B cell (primary cell): ENCODE measurements around the gene CMTM3. TPM values are rescaled to one million over a fixed set of nuclear protein-coding genes. Genes with fewer than 3 reads are reported as not detected.
A peak's percentile ranks its signal among the peaks of the same experiment; 100 is the strongest.

Source experiments
- ATAC-seq: fragments of 200-7000 bp; cut with Tn5 transposase; one replicate; pipeline ENCODE4 v1.10.0; 2021; ENCODE audit warnings: low read depth, mild to moderate bottlenecking, moderate number of reproducible peaks, moderate library complexity
- CTCF ChIA-PET: fragments of 350-600 bp; sonication (Branson Sonifier 250); formaldehyde crosslinking; loops from one replicate; lab custom pipeline; 2021; ENCODE audit warnings: antibody characterized with exemption, inconsistent platforms; lab: Charles Lee
- POLR2A ChIA-PET: fragments of 350-600 bp; sonication (Branson Sonifier 250); formaldehyde crosslinking; loops from one replicate; lab custom pipeline; 2021; ENCODE audit warnings: antibody characterized with exemption; lab: Charles Lee
- DNase-seq: peaks from one replicate; pipeline ENCODE4 v3.0.0; 2013
- H2AFZ ChIP-seq: 2 replicates; pipeline ENCODE4 v1.6.1; 2012; ENCODE audit warnings: mild to moderate bottlenecking, low read depth, low read length; ENCODE audit not compliant: insufficient read depth, poor library complexity, severe bottlenecking
- H3K27ac ChIP-seq, 2 donors: 1 replicate in 1 of 2; 2 replicates in 1 of 2; pipeline ENCODE4 v1.5.1; 2012 to 2013; ENCODE audit warnings: low read length in 2 of 2, mild to moderate bottlenecking in 2 of 2, moderate library complexity in 1 of 2
- H3K27me3 ChIP-seq, 4 experiments: fragments of 200-600 bp in 1 of 4; sonication (generic) in 1 of 4; replicated peaks in 1 of 4; 1 replicate in 2 of 4; 2 replicates in 2 of 4; pipeline versions ENCODE4 v1.6.1 to v1.7.0; 2013 to 2016; ENCODE audit warnings: low read length in 3 of 4, mild to moderate bottlenecking in 2 of 4, mixed read lengths in 1 of 4, moderate library complexity in 1 of 4; ENCODE audit not compliant: insufficient read depth in 4 of 4, control insufficient read depth in 3 of 4; ENCODE audit errors: control extremely low read depth in 1 of 4
- H3K36me3 ChIP-seq, 2 experiments: replicated peaks in 1 of 2; 1 replicate in 1 of 2; 2 replicates in 1 of 2; pipeline versions ENCODE4 v1.6.1 to v1.7.1; 2013; ENCODE audit warnings: low read length in 1 of 2; ENCODE audit not compliant: insufficient read depth in 2 of 2, control insufficient read depth in 1 of 2; ENCODE audit errors: control extremely low read depth in 1 of 2, extremely low read depth in 1 of 2
- H3K4me1 ChIP-seq, 2 donors: fragments of 200-600 bp in 1 of 2; sonication (generic) in 1 of 2; 1 replicate in 1 of 2; 2 replicates in 1 of 2; pipeline versions ENCODE4 v1.5.1 to v1.6.1; 2013 to 2017; ENCODE audit warnings: low read length in 2 of 2; ENCODE audit not compliant: control insufficient read depth in 2 of 2, insufficient read depth in 2 of 2
- H3K4me2 ChIP-seq: replicated peaks from 2 replicates; pipeline ENCODE3; 2012; ENCODE audit warnings: mild to moderate bottlenecking, low read depth, low read length; ENCODE audit not compliant: poor library complexity, severe bottlenecking
- H3K4me3 ChIP-seq, 5 experiments: fragments of 200-600 bp in 1 of 5; sonication (generic) in 1 of 5; 1 replicate in 3 of 5; 2 replicates in 2 of 5; pipeline versions ENCODE4 v1.5.1 to v1.7.0; 2011 to 2016; ENCODE audit warnings: low read length in 4 of 5, mild to moderate bottlenecking in 4 of 5, low read depth in 2 of 5, control low read depth in 1 of 5, moderate library complexity in 1 of 5; ENCODE audit not compliant: insufficient read depth in 1 of 5; ENCODE audit errors: control extremely low read depth in 1 of 5, extremely low read depth in 1 of 5
- H3K79me2 ChIP-seq: fragments of 200-600 bp; sonication (generic); one replicate; pipeline ENCODE4 v1.6.0; 2016; ENCODE audit warnings: low read length; ENCODE audit not compliant: control insufficient read depth, insufficient read depth
- H3K9ac ChIP-seq: fragments of 200-600 bp; sonication (generic); 2 replicates; pipeline ENCODE4 v1.6.1; 2017; ENCODE audit warnings: mild to moderate bottlenecking, low read length, moderate library complexity
- H3K9me3 ChIP-seq, 3 donors: one replicate each; pipeline versions ENCODE4 v1.6.1 to v1.7.1; 2013; ENCODE audit warnings: low read length in 2 of 3; ENCODE audit not compliant: control insufficient read depth in 2 of 3, insufficient read depth in 1 of 3; ENCODE audit errors: control extremely low read depth in 1 of 3
- H4K20me1 ChIP-seq: 2 replicates; pipeline ENCODE4 v1.6.0; 2012; ENCODE audit warnings: mild to moderate bottlenecking, low read length; ENCODE audit not compliant: insufficient read depth, control insufficient read depth, poor library complexity, severe bottlenecking
- H3K27ac Mint-ChIP-seq: one replicate; pipeline ENCODE4 v1.8.0; 2021; ENCODE audit warnings: mixed read lengths
- H3K27me3 Mint-ChIP-seq: one replicate; pipeline ENCODE4 v1.8.0; 2021; ENCODE audit warnings: mixed read lengths
- H3K4me1 Mint-ChIP-seq: one replicate; pipeline ENCODE4 v1.8.0; 2021; ENCODE audit warnings: mixed read lengths
- H3K4me3 Mint-ChIP-seq: one replicate; pipeline ENCODE4 v1.8.0; 2021; ENCODE audit warnings: mixed read lengths
- H3K9me3 Mint-ChIP-seq: one replicate; pipeline ENCODE4 v1.8.0; 2022; ENCODE audit warnings: mixed read lengths; ENCODE audit not compliant: insufficient read depth
- EZH2 ChIP-seq: IDR thresholded peaks from 2 replicates; pipeline ENCODE4 v1.6.1; 2012; ENCODE audit warnings: borderline replicate concordance, low read depth, mild to moderate bottlenecking, moderate library complexity, low read length; ENCODE audit not compliant: insufficient read depth, poor library complexity, severe bottlenecking
- WGBS: methylation state at CpG from one replicate; pipeline ENCODE4 v1.1.5; 2013; ENCODE audit warnings: missing lambda C conversion rate; ENCODE audit not compliant: insufficient coverage; 5-methylcytosine and 5-hydroxymethylcytosine counted together
- intact Hi-C: fragments of 100-400 bp; cut with micrococcal nuclease; formaldehyde crosslinking; loops from one replicate; pipeline ENCODE4 v1.10.0; 2022
- polyA plus RNA-seq: library from polyadenylated mRNA; depleted of rRNA; stranded (reverse); fragments of >200 nt; gene quantifications from 2 replicates; pipeline ENCODE4 v1.2.3, GENCODE V29; 2012
- total RNA-seq, 2 donors: library from RNA; stranded (reverse); fragments of 120-200 nt in 1 of 2; gene quantifications; 1 replicate in 1 of 2; 2 replicates in 1 of 2; pipeline versions ENCODE4 v1.2.3 to v1.2.4, GENCODE V29; 2013 to 2022
- TF ChIP-seq, protein P1 (sequence below): fragments of 200-600 bp; IDR thresholded peaks from one replicate; pipeline ENCODE4 v1.8.0; 2022; ENCODE audit warnings: antibody characterized with exemption, mild to moderate bottlenecking

CMTM3 gene
- total and polyA plus RNA-seq, 2 donors (not counting 1 experiment from before 2014, with no cell fraction given) = 7.5 to 8.7 TPM

DNA sequence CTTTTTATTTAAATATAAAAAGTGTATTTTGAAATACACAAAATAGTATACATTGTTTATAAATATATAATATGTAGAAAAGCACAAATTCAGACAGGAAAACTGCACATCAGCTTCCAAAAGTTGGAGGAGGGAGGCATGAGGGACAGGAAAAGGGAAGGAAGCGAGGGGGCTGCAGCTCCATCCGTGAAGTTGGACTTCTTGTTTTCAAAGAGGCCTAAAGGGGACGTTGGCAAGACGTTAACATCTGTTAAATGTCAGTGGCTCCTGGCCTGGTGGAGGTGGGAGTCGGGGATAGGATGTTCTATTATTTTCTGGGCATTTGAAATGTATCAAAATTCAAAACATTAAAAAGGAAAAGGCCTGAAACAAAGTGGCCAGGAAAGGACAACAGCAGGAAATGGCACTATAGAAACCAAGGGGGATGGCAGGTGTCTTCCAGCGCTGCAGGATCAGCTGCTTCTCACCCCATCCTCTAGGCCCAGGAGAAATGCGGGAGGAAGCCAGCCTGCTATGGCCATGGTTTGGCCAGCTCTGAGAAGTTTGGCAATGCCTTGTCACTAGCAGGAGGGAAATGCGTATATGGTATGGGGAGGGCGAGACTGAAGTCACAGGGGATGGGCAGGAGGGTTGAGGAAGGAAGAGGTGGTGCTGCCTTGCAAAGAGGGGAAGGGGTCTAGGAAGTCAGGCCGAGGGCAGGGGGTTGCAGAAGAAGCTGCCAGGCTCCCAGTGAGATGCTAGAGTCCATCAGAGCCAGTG lies 18.8 kb upstream of the CMTM3 start:
- H3K27ac Mint-ChIP-seq = no peak overlapping the region
- Histone ChIP-seq H4K20me1 (no peaks in the 10 kb centered on the region), H3K27me3 (peaks cover 0 to 14% (median 4%) of the 10 kb centered on the region in 4 experiments), H3K4me3 (no peak overlapping the region), H3K9ac (no peak overlapping the region), H3K79me2 (no peaks in the 10 kb centered on the region), H3K9me3 (no peaks in the 10 kb centered on the region), H3K4me2 (no peak overlapping the region), H3K27ac (no peak overlapping the region), H3K36me3 (no peaks in the 10 kb centered on the region), H3K4me1 (peaks cover 24 to 34% of the 10 kb centered on the region in 2 donors), H2AFZ (no peak overlapping the region)
- DNase-seq (peak; percentile 8), ATAC-seq (no peak)
- ChIA-PET POLR2A (interaction anchor here (0.8 kb wide), 1 partner anchor 121 kb away, joined by 3 read pairs; no protein-coding TSS in a partner anchor), CTCF (interaction anchor here (0.5 to 6.3 kb wide), 6 partner anchors 15 to 179 kb away, joined by 3 to 91 read pairs (median 3); no protein-coding TSS in a partner anchor)
- no peaks in the 10 kb centered on the region for H3K9me3 Mint-ChIP-seq
- H3K4me3 Mint-ChIP-seq = no peak overlapping the region
- H3K4me1 Mint-ChIP-seq = peaks cover 27% of the 10 kb centered on the region
- H3K27me3 Mint-ChIP-seq = peaks cover 18% of the 10 kb centered on the region
- intact Hi-C loops = no loop called here
- no peak for TF ChIP-seq EZH2
- TF ChIP-seq, protein P1, sequence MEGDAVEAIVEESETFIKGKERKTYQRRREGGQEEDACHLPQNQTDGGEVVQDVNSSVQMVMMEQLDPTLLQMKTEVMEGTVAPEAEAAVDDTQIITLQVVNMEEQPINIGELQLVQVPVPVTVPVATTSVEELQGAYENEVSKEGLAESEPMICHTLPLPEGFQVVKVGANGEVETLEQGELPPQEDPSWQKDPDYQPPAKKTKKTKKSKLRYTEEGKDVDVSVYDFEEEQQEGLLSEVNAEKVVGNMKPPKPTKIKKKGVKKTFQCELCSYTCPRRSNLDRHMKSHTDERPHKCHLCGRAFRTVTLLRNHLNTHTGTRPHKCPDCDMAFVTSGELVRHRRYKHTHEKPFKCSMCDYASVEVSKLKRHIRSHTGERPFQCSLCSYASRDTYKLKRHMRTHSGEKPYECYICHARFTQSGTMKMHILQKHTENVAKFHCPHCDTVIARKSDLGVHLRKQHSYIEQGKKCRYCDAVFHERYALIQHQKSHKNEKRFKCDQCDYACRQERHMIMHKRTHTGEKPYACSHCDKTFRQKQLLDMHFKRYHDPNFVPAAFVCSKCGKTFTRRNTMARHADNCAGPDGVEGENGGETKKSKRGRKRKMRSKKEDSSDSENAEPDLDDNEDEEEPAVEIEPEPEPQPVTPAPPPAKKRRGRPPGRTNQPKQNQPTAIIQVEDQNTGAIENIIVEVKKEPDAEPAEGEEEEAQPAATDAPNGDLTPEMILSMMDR = no peak
- 12% methylated on average over 8 of the region's 10 CpGs for WGBS
